ENCODE measurements around the gene PREP.

DNA sequence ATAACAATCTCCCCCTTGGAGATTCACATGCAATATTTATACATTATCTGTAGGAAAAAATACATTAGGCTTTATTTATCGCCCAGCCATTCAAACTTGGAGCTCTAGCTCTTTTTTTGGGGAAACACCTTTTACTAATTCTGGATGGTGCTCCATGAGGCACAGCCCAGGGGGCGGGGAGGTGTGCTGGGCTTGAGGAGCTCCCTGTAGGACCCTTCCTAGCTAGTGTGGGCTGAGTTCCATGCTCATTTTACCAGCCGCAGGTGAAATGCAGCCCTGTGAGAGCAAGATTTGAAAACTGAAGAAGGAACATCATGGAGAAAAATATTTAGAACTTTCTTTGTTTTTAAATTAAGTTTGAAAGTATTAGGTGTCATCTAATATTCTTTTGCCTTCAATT lies 123.4 kb downstream of the PREP start:
- TF ChIP-seq POLR2A (IDR thresholded peaks at IDR 0.05) = no peak
- TF ChIP-seq, protein P1, sequence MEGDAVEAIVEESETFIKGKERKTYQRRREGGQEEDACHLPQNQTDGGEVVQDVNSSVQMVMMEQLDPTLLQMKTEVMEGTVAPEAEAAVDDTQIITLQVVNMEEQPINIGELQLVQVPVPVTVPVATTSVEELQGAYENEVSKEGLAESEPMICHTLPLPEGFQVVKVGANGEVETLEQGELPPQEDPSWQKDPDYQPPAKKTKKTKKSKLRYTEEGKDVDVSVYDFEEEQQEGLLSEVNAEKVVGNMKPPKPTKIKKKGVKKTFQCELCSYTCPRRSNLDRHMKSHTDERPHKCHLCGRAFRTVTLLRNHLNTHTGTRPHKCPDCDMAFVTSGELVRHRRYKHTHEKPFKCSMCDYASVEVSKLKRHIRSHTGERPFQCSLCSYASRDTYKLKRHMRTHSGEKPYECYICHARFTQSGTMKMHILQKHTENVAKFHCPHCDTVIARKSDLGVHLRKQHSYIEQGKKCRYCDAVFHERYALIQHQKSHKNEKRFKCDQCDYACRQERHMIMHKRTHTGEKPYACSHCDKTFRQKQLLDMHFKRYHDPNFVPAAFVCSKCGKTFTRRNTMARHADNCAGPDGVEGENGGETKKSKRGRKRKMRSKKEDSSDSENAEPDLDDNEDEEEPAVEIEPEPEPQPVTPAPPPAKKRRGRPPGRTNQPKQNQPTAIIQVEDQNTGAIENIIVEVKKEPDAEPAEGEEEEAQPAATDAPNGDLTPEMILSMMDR (IDR thresholded peaks at IDR 0.05) = no peak
